ENCODE data around the gene NUP214. TPM values are rescaled to one million over a fixed set of nuclear protein-coding genes. Genes with fewer than 3 reads are reported as not detected.
A peak's percentile ranks its signal among the peaks of the same experiment; 100 is the strongest.

The NUP214 gene
- total RNA-seq, 1 experiment from 2014 or later: 36.1 TPM

DNA sequence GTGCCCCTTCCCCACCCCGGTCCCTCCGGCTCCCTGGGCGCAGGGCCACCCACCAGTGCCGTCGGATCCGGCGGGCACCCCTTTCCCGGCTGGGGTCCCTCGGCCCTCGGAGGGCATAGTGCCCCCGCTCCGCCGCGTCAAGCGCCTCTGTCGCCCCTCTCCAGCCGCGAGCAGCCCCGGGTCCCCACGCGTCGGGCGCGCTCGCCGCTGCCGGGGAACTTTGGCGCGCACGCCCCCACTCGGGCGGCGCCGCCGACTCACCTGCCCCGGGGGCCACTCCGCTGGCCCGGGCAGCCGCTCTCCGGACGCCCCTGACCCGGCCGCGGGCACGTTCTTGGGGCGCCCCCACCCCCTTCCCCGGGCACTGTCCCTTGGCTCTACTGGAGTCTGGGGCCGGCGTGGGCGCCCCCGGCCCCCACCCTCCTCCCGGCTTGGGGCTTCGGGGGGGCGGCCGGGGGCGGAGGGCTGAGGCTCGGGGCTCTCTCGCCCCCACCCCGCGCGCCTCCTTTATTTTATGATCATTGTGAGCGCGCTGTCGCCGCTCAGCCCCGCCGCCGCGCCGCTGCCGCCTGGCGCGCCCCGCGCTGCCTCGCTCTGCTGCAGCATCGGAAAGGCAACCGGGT, 152.0 kb downstream of the NUP214 start:
- H3K27ac ChIP-seq: no peak overlapping the region
- H3K4me1 ChIP-seq: peaks cover 7% of the 10 kb centered on the region; the same call in 1 of the 2 replicates
- H3K9me3 ChIP-seq (replicated peaks): no peaks in the 10 kb centered on the region
- DNase-seq: no peak
- peaks cover 22% of the 10 kb centered on the region for H3K27me3 ChIP-seq
- peak overlapping the region; percentile 68 for H3K4me3 ChIP-seq
- H3K36me3 ChIP-seq: no peaks in the 10 kb centered on the region

GRCh38 chr9:131277910-131278701, 152.7 kb downstream of the NUP214 start:
- DNase-seq: peak; percentile 93

DNA sequence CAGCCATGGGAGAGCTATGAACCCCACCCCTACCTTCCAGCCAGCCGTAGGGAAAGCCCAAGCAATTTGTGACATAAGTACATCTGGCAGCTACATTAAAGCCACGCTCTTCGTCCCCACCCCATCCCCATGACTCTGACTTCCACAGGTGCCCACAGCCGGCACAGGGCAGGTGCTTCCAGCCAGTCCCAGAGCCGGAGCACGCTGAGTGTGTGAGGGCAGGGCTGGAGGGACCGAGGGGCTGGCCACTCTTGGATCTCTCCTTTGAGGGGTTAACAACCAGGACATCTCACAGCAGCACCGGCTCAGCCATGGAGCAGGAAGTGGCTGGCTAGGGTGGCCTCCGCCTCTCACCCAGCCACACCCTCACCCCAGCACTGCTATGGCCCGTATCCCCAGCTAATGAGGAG, 153.3 kb downstream of the NUP214 start:
- H3K27me3 ChIP-seq: peaks cover 26% of the 10 kb centered on the region
- no peak overlapping the region for H3K27ac ChIP-seq
- H3K4me1 ChIP-seq: peaks cover 7% of the 10 kb centered on the region; the same call in 1 of the 2 replicates
- DNase-seq: no peak
- H3K36me3 ChIP-seq: no peaks in the 10 kb centered on the region
- H3K9me3 ChIP-seq (replicated peaks): no peaks in the 10 kb centered on the region
- no peak overlapping the region for H3K4me3 ChIP-seq

More at GRCh38 chr9:131277910-131278701, 152.7 kb downstream of the NUP214 start:
- no peaks in the 10 kb centered on the region for H3K9me3 ChIP-seq (replicated peaks)
- H3K4me1 ChIP-seq: peaks cover 7% of the 10 kb centered on the region; the same call in 1 of the 2 replicates
- peak overlapping the region; percentile 68 for H3K4me3 ChIP-seq
- no peak overlapping the region for H3K27ac ChIP-seq
- H3K36me3 ChIP-seq: no peaks in the 10 kb centered on the region
- H3K27me3 ChIP-seq: peaks cover 23% of the 10 kb centered on the region

DNA sequence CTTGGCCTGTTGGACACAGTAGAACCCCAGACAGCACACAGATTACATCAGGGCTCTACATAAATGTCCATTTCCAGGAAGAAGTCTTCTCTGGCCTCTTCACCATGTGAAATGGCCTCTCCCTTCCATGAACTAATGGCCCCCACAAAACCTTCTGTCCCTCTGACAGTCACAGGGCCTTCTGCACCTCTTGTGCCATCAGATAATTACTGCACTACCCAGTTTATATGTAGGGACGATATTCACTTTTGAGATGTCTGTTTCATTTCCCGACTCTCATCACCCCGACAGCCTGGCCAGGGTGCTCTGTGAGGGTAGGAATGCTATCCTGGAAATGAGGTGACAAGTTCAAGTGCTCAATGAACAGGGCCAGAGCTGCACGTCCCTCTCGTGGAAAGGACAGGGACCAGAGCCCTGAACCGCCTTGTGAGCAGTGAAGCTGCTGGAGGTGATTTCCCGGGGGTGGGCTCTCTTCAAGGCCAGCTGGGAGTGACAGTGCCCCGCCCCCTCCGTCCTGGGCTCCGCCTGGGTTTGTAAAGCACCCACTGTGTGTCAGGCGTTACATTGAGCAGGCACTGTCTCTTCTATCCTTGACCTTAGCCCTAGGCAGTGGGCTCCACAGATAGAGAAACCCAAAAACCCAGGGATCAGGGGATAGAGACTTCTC, 153.9 kb downstream of the NUP214 start:
- Histone ChIP-seq H3K4me3 (no peak overlapping the region), H3K27ac (no peak overlapping the region), H3K36me3 (no peaks in the 10 kb centered on the region), H3K9me3 (replicated peaks) (no peaks in the 10 kb centered on the region), H3K27me3 (peaks cover 26% of the 10 kb centered on the region), H3K4me1 (peaks cover 7% of the 10 kb centered on the region; the same call in 1 of the 2 replicates)
- DNase-seq: no peak

DNA sequence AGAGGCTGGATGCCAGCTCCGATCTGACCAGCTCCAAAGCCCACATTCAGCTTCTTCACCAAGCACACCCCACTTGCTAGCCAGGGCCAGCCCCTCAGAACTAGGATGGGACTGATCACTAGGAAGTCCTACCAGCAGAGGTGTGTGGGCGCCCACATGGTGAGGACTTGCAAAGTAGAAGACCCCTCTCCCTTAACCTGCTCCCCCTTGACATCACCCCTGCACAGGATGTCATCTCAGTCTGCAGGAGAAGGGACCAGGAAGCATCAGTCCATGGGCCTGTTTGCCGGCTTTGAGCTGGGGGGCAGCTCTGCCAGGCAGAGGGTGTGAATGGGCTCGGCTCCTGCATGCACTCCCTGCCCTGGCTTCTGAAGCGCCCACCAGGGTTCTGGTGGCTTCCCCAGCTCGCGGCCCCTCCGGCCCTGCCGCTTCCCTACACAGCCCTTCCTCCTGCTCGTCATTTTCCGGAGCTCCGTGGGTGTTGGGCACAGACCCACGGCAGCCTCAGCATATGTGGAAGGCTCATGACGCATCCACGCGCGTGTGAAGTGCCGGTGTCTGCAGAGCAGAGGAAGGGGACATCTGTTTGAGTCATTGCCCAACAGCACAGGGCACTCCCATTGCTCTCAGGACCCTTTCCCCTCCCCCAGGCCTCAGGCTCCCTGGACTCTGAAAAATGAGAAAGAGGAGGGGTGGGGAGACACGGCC, 154.6 kb downstream of the NUP214 start:
- H3K27ac ChIP-seq: no peak overlapping the region
- no peaks in the 10 kb centered on the region for H3K9me3 ChIP-seq (replicated peaks)
- H3K4me1 ChIP-seq: peaks cover 7% of the 10 kb centered on the region; the same call in 1 of the 2 replicates
- no peak overlapping the region for H3K4me3 ChIP-seq
- H3K36me3 ChIP-seq: no peaks in the 10 kb centered on the region
- H3K27me3 ChIP-seq: peaks cover 26% of the 10 kb centered on the region
- DNase-seq: no peak

GRCh38 chr9:131280660-131281059, 155.3 kb downstream of the NUP214 start:
- peaks cover 7% of the 10 kb centered on the region; the same call in 1 of the 2 replicates for H3K4me1 ChIP-seq
- peaks cover 26% of the 10 kb centered on the region for H3K27me3 ChIP-seq
- no peak overlapping the region for H3K27ac ChIP-seq
- H3K36me3 ChIP-seq: no peaks in the 10 kb centered on the region
- H3K4me3 ChIP-seq: no peak overlapping the region
- DNase-seq: no peak
- H3K9me3 ChIP-seq (replicated peaks): no peaks in the 10 kb centered on the region

DNA sequence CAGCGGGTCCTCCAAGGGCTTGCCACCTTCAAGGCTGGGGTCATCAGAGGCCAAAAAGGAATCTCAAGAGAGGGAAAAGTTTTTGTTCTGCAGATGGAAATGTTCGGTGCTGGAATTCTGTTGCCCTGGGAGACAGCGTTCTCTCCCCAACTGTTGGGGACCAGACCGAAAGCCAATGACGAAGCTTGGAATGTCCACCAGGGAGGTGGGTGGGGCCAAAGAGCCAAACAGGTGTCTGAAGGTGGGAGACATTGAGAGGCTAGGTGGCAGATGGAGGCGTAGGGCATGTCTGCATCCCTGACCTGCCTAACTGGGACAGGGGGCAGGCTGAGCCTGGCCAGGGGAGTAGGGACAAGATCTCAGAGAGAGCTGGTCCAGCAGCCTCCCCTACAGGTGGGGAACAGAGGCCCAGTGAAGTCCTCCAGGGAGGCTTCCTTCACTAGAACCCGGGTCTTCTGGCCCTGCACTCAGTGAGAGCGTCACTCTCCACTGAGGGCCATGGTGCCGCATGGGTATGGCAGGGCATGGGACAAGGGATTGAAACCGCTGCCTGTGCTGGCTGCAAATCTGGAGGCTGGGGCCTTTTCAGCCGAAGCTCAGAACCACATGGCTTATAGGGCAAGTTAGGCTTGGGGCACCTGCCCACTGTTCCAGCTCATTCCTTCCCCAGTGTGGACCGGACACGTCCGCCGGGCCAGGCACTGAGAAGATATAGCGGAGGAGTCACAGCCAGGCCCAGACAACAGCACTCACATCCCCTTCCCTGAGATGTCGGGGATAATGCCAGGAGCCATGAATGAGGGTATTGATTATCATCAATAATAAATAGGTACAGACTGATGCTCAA, 156.0 kb downstream of the NUP214 start:
- no peak for DNase-seq
- Histone ChIP-seq H3K27me3 (peaks cover 26% of the 10 kb centered on the region), H3K36me3 (no peaks in the 10 kb centered on the region), H3K4me3 (no peak overlapping the region), H3K9me3 (replicated peaks) (no peaks in the 10 kb centered on the region), H3K4me1 (peaks cover 7% of the 10 kb centered on the region; the same call in 1 of the 2 replicates), H3K27ac (no peak overlapping the region)

- DNase-seq: no peak
- Histone ChIP-seq H3K9me3 (replicated peaks) (no peaks in the 10 kb centered on the region), H3K27ac (no peak overlapping the region), H3K4me3 (no peak overlapping the region), H3K4me1 (peaks cover 7% of the 10 kb centered on the region; the same call in 1 of the 2 replicates), H3K36me3 (no peaks in the 10 kb centered on the region), H3K27me3 (peaks cover 26% of the 10 kb centered on the region)
Observed at GRCh38 chr9:131282175-131282574, 156.8 kb downstream of the NUP214 start.

- H3K4me1 ChIP-seq: peaks cover 7% of the 10 kb centered on the region; the same call in 1 of the 2 replicates
- no peaks in the 10 kb centered on the region for H3K9me3 ChIP-seq (replicated peaks)
- peaks cover 26% of the 10 kb centered on the region for H3K27me3 ChIP-seq
- no peaks in the 10 kb centered on the region for H3K36me3 ChIP-seq
- peak; percentile 60 to 73 for DNase-seq
- no peak overlapping the region for H3K27ac ChIP-seq
- H3K4me3 ChIP-seq: peak overlapping the region; percentile 20
Observed at GRCh38 chr9:131282688-131283422, 157.5 kb downstream of the NUP214 start.

Other genes with a start within 250 kb of the NUP214 start
- gene QRFP, start 228.8 kb upstream of the NUP214 start, total RNA-seq (2014; rRNA removed; shearing (Covaris generic)): not detected in 2 replicates
- gene FIBCD1, start 186.3 kb upstream of the NUP214 start, total RNA-seq (2014; rRNA removed; shearing (Covaris generic)): 2.8 TPM in 1 of 2 replicates, not detected in the other
- not detected in 2 replicates for gene LAMC3, start 116.4 kb upstream of the NUP214 start, total RNA-seq (2014; rRNA removed; shearing (Covaris generic))
- gene AIF1L, start 29.1 kb upstream of the NUP214 start, total RNA-seq (2014; rRNA removed; shearing (Covaris generic)): 0.53 and 1.0 TPM in 2 replicates
- 2.2 and 2.4 TPM in 2 replicates for gene FAM78A, start 150.9 kb downstream of the NUP214 start, total RNA-seq (2014; rRNA removed; shearing (Covaris generic))
- 1.8 TPM in 2 replicates for gene PLPP7, start 164.1 kb downstream of the NUP214 start, total RNA-seq (2014; rRNA removed; shearing (Covaris generic))